K562 (cell line): ENCODE measurements around the gene SCRN2.

Experiments used
- ARNT ChIP-seq, 2 experiments: fragments of 450-650 bp; IDR thresholded peaks; 2 replicates each; pipeline ENCODE4 v1.6.1; 2016; ENCODE audit warnings: mild to moderate bottlenecking in 1 of 2
- BHLHE40 ChIP-seq: IDR thresholded peaks from 2 replicates; pipeline ENCODE4 v1.6.1; 2011; ENCODE audit warnings: low read length, improper control_type of control experiment
- CEBPB ChIP-seq: fragments of 450-650 bp; IDR thresholded peaks from 2 replicates; pipeline ENCODE4 v1.6.1; 2016; ENCODE audit warnings: missing genetic modification characterization, missing compliant biosample characterization
- CREM ChIP-seq: IDR thresholded peaks from 2 replicates; pipeline ENCODE4 v1.6.1; 2014; ENCODE audit warnings: antibody characterized with exemption, low read depth
- EP300 ChIP-seq: IDR thresholded peaks from 2 replicates; pipeline ENCODE4 v1.6.1; 2012; ENCODE audit warnings: low read length, improper control_type of control experiment
- FOS ChIP-seq: IDR thresholded peaks from 3 replicates; pipeline ENCODE4 v1.6.1; 2011; ENCODE audit not compliant: insufficient read length; ENCODE audit errors: extremely low read depth
- NCOA4 ChIP-seq: fragments of 450-650 bp; IDR thresholded peaks from 2 replicates; pipeline ENCODE4 v1.6.1; 2018; ENCODE audit warnings: mild to moderate bottlenecking; ENCODE audit not compliant: partially characterized antibody
- NR2C1 ChIP-seq, 2 experiments: fragments of 450-650 bp; IDR thresholded peaks; 2 replicates each; pipeline ENCODE4 v1.6.1; 2017; ENCODE audit warnings: mild to moderate bottlenecking in 2 of 2, antibody characterized with exemption in 1 of 2, inconsistent platforms in 1 of 2, missing compliant biosample characterization in 1 of 2, missing genetic modification characterization in 1 of 2
- NRF1 ChIP-seq, 2 experiments: fragments of 450-650 bp; IDR thresholded peaks in 1 of 2; conservative IDR thresholded peaks in 1 of 2; 2 replicates each; pipeline ENCODE4 v1.6.1; 2014; ENCODE audit warnings: mild to moderate bottlenecking in 2 of 2
- SRSF7 ChIP-seq: fragments of 200-400 bp; formaldehyde crosslinking; optimal IDR thresholded peaks from 2 replicates; pipeline ENCODE3; 2017; ENCODE audit warnings: mild to moderate bottlenecking, low read depth, low read length
- TBP ChIP-seq: optimal IDR thresholded peaks from 2 replicates; pipeline ENCODE3; 2011; ENCODE audit warnings: low read depth, low read length, improper control_type of control experiment
- YY1 ChIP-seq, 3 experiments: IDR thresholded peaks; 2 replicates each; pipeline ENCODE4 v1.6.1; 2011; ENCODE audit warnings: low read length in 2 of 3, mild to moderate bottlenecking in 2 of 3, moderate library complexity in 2 of 3, borderline replicate concordance in 1 of 3, control low read depth in 1 of 3, low read depth in 1 of 3; ENCODE audit not compliant: insufficient read depth in 3 of 3, insufficient replicate concordance in 2 of 3, control insufficient read depth in 1 of 3, insufficient read length in 1 of 3; ENCODE audit errors: extremely low read depth in 1 of 3
- TF ChIP-seq, protein P1 (sequence below): IDR thresholded peaks from 3 replicates; pipeline ENCODE4 v1.6.1; 2011; ENCODE audit warnings: borderline replicate concordance, mild to moderate bottlenecking; ENCODE audit not compliant: insufficient read length, insufficient read depth

DNA sequence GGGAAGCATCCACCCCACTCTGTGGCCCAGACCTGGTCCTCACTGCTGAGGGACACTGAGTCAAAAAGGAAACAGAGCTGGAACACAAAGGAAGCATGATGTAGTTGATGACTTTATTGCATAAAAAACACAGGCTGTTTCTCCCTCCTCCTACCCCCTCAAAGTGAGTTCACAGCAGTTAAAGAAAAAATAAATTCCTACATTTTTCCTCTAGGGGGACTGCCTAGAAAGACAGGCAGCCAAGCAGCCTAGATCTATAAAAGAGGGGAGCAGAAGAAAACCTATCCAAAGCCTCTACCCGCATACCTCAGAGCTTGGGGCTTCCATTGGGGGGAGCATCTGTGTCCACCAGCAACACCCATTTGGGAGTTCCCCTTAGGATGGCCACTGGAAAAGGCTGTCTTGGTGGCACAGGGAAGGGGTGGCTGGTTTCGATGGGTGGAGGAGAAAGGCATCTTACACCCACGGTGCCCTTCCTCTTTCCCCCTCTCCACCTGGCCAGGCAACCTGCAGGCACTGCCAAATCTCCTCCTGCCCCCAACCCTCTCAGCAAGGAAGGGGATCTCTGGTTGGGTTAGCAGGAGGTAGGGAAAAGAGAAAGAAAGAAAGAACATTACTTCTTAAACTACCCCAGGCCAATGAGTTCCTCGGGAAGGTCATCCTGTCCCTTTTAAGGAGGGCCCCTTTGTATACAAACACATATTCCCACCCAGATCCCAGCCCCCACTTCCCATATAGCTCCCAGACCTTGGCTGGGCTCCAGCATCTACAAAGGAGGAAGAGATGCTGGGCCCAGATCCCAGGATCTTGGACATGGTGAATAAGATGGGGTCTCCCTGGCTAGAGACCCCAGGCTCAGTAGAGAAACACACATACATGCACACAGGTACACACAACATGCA, 4.0 kb upstream of the SCRN2 start:
- no peak for TF ChIP-seq CEBPB
- TF ChIP-seq, protein P1, sequence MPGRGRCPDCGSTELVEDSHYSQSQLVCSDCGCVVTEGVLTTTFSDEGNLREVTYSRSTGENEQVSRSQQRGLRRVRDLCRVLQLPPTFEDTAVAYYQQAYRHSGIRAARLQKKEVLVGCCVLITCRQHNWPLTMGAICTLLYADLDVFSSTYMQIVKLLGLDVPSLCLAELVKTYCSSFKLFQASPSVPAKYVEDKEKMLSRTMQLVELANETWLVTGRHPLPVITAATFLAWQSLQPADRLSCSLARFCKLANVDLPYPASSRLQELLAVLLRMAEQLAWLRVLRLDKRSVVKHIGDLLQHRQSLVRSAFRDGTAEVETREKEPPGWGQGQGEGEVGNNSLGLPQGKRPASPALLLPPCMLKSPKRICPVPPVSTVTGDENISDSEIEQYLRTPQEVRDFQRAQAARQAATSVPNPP, result no peak
- no peak for TF ChIP-seq EP300
- no peak for TF ChIP-seq BHLHE40
- no peak for TF ChIP-seq FOS
- no peak for TF ChIP-seq TBP
- TF ChIP-seq ARNT (IDR thresholded peaks at IDR 0.05), result no peak
- no peak for TF ChIP-seq YY1 (IDR thresholded peaks at IDR 0.05; ENCODE audit: borderline replicate concordance in 1 of 3, control insufficient read depth in 1 of 3, extremely low read depth in 1 of 3, insufficient read depth in 3 of 3, insufficient read length in 1 of 3, insufficient replicate concordance in 2 of 3, low read depth in 1 of 3, low read length in 2 of 3)
- no peak for TF ChIP-seq NR2C1 (IDR thresholded peaks at IDR 0.05)
- TF ChIP-seq NR2C1 (tag; IDR thresholded peaks at IDR 0.05), result no peak
- TF ChIP-seq NRF1 (conservative IDR thresholded peaks at IDR 0.05 in 1 of 2, IDR thresholded peaks at IDR 0.05 in 1 of 2), result no peak
- TF ChIP-seq SRSF7, result no peak
- no peak for TF ChIP-seq CREM
- no peak for TF ChIP-seq NCOA4
